ENCODE data around the gene HOXD13. TPM values are rescaled to one million over a fixed set of nuclear protein-coding genes. Genes with fewer than 3 reads are reported as not detected.

HOXD13 gene
- total RNA-seq, 4 donors from 2014 or later, result 0.32 TPM; not detected in 3

- 9% methylated on average over 46 of the region's 47 CpGs; no CpG with 5 or more reads in 1 of the 2 donors for WGBS, 2 donors (ENCODE audit: low coverage in 1 of 2)
- H3K9me3 ChIP-seq, result no peaks in the 10 kb centered on the region
- TF ChIP-seq, protein P1, sequence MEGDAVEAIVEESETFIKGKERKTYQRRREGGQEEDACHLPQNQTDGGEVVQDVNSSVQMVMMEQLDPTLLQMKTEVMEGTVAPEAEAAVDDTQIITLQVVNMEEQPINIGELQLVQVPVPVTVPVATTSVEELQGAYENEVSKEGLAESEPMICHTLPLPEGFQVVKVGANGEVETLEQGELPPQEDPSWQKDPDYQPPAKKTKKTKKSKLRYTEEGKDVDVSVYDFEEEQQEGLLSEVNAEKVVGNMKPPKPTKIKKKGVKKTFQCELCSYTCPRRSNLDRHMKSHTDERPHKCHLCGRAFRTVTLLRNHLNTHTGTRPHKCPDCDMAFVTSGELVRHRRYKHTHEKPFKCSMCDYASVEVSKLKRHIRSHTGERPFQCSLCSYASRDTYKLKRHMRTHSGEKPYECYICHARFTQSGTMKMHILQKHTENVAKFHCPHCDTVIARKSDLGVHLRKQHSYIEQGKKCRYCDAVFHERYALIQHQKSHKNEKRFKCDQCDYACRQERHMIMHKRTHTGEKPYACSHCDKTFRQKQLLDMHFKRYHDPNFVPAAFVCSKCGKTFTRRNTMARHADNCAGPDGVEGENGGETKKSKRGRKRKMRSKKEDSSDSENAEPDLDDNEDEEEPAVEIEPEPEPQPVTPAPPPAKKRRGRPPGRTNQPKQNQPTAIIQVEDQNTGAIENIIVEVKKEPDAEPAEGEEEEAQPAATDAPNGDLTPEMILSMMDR (IDR thresholded peaks at IDR 0.05), result no peak
- TF ChIP-seq EP300 (IDR thresholded peaks at IDR 0.05; ENCODE audit: low read depth) (no peak), POLR2AphosphoS5 (IDR thresholded peaks at IDR 0.05) (no peak), POLR2A (IDR thresholded peaks at IDR 0.05) (no peak)
- H3K36me3 ChIP-seq, result no peaks in the 10 kb centered on the region
- peak overlapping the region; percentile 78 to 88 (median 86) for H3K27ac ChIP-seq
- H3K4me3 ChIP-seq, result peak overlapping the region; percentile 38 to 72 (median 55)
- intact Hi-C loops (cut with DNase I; ENCODE audit: low total_unique reads) (no loop called here), in situ Hi-C loops (cut with MboI; ENCODE audit: low pct_ligation_motif_present in 1 of 4, low pct_unique_long_range_greater_than_20kb in 1 of 4, low sequenced_read_pairs in 3 of 4) (loop anchor here (10.0 to 25.0 kb wide), 5 partner anchors 333 to 1033 kb away; no protein-coding TSS in a partner anchor)
- peaks cover 97% of the 10 kb centered on the region for H3K27me3 ChIP-seq
- DNase-seq, result no peak
- H3K4me1 ChIP-seq, result peaks cover 0 to 24% (median 16%) of the 10 kb centered on the region in 4 donors
Measured at GRCh38 chr2:176122052-176122682, 29.6 kb downstream of the HOXD13 start.

DNA sequence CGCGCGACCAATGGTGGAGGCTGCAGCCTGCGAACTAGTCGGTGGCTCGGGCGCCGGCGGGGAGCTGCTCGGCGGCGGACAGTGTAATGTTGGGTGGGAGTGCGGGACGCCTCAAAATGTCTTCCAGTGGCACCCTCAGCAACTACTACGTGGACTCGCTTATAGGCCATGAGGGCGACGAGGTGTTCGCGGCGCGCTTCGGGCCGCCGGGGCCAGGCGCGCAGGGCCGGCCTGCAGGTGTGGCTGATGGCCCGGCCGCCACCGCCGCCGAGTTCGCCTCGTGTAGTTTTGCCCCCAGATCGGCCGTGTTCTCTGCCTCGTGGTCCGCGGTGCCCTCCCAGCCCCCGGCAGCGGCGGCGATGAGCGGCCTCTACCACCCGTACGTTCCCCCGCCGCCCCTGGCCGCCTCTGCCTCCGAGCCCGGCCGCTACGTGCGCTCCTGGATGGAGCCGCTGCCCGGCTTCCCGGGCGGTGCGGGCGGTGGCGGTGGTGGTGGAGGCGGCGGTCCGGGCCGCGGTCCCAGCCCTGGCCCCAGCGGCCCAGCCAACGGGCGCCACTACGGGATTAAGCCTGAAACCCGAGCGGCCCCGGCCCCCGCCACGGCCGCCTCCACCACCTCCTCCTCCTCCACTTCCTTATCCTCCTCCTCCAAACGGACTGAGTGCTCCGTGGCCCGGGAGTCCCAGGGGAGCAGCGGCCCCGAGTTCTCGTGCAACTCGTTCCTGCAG lies 30.3 kb downstream of the HOXD13 start, which contains the start of gene HOXD9:
Gene HOXD9, plus strand, starts transcription at position 37 of the 728 bp plus-strand sequence. Its CDS starts 50 bp downstream, at position 87.
- Histone ChIP-seq H3K36me3 (no peaks in the 10 kb centered on the region), H3K4me1 (peaks cover under 1 to 27% (median 17%) of the 10 kb centered on the region in 4 donors), H3K4me3 (peak within 1 kb of the TSS; percentile 38 to 72 (median 55)), H3K9me3 (no peaks in the 10 kb centered on the region), H3K27ac (peak within 1 kb of the TSS; percentile 78 to 88 (median 86)), H3K27me3 (peaks cover 96% of the 10 kb centered on the region)
- intact Hi-C loops (cut with DNase I; ENCODE audit: low total_unique reads), result no loop called here
- in situ Hi-C loops (cut with MboI; ENCODE audit: low pct_ligation_motif_present in 1 of 4, low pct_unique_long_range_greater_than_20kb in 1 of 4, low sequenced_read_pairs in 3 of 4), result loop anchor here (10.0 to 25.0 kb wide), 5 partner anchors 332 to 1032 kb away; no protein-coding TSS in a partner anchor
- DNase-seq, result peak; percentile 74
- 6% methylated on average over 32 of the region's 84 CpGs; no CpG with 5 or more reads in 1 of the 2 donors for WGBS, 2 donors (ENCODE audit: low coverage in 1 of 2)
- TF ChIP-seq POLR2A (IDR thresholded peaks at IDR 0.05), result peak; percentile 44
- TF ChIP-seq POLR2AphosphoS5 (IDR thresholded peaks at IDR 0.05), result peak; percentile 50 to 71 (median 66)
- TF ChIP-seq, protein P1 (IDR thresholded peaks at IDR 0.05), result no peak
- TF ChIP-seq EP300 (IDR thresholded peaks at IDR 0.05; ENCODE audit: low read depth), result no peak

DNA sequence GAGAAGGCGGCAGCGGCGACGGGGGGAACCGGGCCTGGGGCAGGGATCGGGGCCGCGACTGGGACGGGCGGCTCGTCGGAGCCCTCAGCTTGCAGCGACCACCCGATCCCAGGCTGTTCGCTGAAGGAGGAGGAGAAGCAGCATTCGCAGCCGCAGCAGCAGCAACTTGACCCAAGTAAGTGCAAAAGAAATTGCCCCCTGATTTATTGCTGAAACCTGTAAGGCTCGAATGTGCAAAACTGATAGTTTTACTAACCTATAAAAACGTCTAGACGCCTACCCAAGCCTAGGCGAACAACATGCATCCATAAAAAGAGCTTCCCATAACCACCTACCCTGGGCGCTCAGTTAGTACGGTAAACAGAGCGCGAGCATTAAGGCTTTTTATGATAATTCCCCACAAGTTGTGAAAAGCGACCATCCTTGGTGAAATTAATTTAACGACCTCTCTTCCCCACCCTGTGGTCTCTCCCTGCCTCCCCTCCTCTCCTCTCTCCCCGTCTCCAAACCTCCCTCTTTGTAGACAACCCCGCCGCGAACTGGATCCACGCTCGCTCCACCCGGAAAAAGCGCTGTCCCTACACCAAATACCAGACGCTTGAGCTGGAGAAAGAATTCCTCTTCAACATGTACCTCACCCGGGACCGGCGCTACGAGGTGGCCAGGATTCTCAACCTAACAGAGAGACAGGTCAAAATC lies 31.0 kb downstream of the HOXD13 start:
- Histone ChIP-seq H3K4me3 (peak overlapping the region; percentile 38 to 72 (median 55)), H3K36me3 (no peaks in the 10 kb centered on the region), H3K9me3 (no peaks in the 10 kb centered on the region), H3K4me1 (peaks cover 7 to 33% (median 20%) of the 10 kb centered on the region in 4 donors), H3K27ac (peak overlapping the region; percentile 78 to 88 (median 86)), H3K27me3 (peaks cover 96% of the 10 kb centered on the region)
- WGBS, 2 donors (ENCODE audit: low coverage in 1 of 2), result 15 to 29% methylated on average over 13 to 38 of the region's 40 CpGs
- intact Hi-C loops (cut with DNase I; ENCODE audit: low total_unique reads) (no loop called here), in situ Hi-C loops (cut with MboI; ENCODE audit: low pct_ligation_motif_present in 1 of 4, low pct_unique_long_range_greater_than_20kb in 1 of 4, low sequenced_read_pairs in 3 of 4) (loop anchor here (10.0 to 25.0 kb wide), 5 partner anchors 331 to 1031 kb away; no protein-coding TSS in a partner anchor)
- DNase-seq, result no peak
- no peak for TF ChIP-seq EP300 (IDR thresholded peaks at IDR 0.05; ENCODE audit: low read depth)
- TF ChIP-seq, protein P1 (IDR thresholded peaks at IDR 0.05), result no peak
- no peak for TF ChIP-seq POLR2AphosphoS5 (IDR thresholded peaks at IDR 0.05)
- no peak for TF ChIP-seq POLR2A (IDR thresholded peaks at IDR 0.05)
